ENCODE measurements around the gene SNRNP27.

The SNRNP27 gene

DNA sequence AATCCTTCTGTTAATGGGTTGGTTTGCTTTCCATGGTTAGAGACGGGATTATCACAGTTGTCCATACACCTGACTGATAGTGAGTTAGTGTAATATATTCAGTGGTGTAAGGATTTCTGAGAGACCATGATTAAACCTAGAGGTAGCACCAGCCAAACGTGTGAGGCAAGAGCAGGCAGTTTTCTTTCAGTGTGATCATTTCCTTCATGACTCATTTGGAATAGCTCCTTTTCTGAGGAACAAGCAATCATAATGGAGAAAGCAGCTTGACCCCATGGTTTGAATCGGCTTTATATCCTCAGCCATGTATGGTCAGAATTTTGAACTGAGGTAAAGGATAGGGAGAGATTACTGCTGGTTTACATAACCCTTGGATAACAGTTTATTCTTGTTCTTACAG is 24.1 kb downstream of the SNRNP27 start:
- no peak for DNase-seq

DNA sequence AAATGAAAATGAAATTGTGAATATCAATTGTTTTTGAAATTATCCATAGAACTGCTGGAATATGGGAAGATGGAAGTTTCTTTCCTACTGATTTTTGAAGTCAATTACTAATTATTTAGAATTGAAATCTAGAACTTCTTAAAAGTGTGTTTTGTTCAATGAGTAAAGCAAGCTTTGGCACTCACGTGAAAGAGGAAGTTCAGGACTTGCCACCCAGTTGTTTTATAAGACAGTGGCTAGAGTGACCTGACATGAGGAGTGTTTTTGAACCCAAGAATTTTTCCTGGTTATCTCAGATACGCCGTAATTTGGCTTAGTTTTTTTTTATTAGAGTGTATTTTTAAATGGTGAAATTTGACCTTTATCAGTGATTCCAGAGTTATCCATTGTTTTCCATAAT is 24.6 kb downstream of the SNRNP27 start:
- DNase-seq, result no peak

DNA sequence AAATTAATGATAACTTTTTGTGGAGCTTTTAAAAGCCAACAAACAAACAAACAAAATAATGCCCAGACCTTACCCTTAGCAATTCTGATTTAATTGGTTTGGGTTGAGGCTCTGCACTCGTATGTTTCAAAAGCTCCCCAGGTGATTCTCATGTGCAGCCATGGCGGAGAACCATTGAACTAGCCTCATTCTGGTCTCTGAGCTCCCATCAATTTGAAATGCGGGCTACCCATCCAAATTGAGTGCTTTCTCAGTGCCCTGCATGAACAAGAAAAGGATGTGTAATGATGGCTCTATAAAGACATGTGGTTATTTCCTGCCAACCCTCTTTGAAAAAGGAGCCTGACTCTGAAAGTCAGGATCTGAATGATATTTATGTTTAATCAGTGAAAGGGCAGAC is 29.4 kb downstream of the SNRNP27 start:
- DNase-seq, result no peak

DNA sequence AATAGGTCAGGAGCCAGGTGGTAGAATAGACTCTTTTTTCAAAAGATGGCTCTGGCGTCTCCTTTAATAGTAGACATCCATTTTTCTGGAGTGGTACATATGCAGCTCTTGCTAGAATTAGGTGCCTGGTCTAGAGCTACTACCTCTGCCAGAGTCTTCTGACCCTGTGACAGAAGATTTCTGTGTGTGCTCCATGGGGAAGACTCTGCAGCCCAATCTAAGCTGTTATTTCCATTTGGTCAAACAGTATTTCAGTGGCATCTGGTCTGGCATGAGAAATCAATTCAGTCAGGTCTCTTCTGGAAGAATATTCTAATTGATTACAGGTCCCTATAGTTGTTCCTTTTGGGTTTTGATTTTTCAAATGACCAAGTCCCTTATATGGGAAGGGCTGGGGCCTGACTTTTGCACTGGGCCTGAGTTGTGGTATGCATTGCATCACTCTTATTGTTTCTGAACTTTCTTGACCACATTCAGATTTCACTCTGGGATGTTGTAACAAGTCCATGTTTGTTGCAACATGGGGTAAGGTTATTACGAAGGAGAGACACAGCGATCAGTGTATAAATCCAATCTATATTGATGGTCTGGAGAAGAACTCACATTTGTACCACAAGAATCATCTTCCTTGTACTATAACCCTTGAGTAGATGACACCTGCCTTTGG is 33.2 kb downstream of the SNRNP27 start:
- no peak for DNase-seq

DNA sequence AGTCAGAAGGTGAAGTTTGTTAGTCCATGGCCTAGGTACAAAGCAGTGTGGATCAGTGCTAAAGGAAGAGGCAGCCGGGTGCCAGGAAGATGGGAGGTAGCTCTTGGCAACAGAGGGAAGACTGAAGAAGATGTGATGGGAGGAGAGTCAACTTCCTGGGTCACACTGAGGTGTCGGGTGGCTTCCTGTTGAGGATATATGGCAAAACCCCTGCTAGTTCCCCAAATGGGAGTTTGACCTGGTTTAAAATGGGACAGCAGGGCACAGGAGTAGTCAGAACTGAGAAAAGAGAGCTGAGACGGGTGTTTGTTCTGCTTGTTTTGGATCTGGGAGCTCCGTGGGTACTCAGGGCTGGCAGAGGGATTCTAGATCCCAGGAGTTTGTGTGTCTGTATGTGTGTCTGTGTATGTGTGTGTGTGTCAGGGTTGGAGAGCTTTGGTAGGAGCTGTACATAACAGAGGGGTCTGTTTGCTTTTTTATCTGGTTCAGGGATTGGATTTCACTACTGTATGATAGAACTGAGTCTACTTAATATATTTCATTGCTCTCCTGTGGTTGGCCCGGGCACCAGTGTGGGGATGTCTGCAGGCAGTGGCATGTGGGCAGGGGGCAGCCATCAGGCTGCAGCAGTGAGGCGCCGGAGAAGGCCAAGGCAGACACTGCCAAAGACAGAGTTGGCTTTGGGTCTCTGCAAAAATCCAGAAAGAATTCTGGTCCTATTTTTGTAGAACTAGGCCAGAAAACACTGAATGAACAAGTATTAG is 38.3 kb downstream of the SNRNP27 start:
- DNase-seq, result no peak

DNA sequence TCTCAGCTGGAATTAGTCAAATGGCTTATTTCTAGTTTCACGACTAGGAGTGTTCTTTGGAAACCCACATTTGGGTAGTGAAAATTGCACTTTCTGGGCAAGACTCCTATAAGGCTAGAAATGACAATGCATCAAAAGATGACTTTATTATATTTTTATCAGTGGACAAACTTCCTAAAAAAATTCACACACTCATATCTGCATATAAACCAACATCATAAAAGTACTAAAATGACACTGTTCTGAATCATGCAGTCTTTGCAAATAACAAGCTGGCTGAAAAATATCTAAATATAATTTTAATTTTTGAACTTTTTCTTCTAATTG is 38.8 kb downstream of the SNRNP27 start:
- no peak for DNase-seq

DNA sequence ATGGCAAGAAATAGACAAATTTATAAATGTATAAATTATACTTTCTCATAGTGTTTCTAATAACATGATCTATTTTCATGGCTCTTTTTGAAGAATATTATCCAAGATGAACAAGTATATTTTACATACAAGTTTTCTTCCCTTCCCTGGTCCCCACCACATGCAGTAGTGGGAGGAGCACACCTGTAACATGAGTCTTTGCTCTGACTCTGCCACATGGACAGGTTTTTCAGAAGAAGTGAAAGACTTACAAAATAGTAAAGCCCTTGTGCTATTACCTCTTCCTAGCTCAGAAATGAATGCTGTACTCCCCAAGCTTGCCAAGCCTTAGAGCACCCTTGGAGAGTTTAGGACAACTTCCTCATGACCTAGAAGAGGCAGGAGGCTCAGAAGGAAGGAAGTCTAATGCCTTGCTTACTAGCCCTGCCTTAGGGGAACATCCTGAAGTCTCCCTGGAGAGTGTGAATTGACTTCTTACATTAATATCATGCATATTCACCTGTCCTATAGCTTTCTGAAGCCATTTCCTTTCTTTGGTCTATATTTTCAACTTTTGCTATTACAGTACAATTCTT is 39.6 kb downstream of the SNRNP27 start:
- no peak for DNase-seq

DNA sequence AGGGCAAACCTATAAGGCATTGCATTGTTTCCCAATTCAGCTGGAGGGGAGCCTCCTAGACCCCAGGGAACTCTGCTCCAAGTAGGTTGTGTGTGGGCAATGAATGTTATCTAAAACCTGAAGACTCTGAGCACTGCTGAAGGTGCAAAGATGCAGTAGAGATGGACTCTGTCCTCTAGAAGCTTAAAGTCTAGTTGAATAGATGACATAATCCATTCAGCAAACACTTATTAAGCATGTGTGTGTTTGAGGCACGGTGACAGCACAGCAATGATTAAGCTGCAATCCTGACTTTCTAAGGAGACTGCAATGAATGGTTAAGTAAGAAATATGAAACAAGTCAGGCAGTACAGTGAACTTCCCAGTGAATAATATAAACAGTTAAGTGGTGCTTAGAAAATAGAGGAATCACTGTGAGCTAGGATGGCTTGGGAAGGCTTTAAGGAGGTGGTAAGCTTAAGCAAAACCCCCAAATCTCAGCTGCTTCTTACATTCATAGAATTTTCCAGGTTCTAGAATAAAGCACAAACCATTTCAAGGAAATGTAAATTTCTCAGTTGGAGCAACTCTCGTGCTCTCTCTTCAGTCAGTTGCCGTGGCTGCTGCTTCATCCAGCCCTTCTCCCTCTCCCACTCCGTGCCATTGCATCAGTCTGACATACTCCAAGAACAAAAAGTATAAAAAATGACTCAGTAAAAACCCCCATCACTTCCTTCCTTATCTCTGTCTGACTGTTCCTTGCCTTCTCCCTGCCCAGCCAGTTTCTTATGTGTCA is 40.3 kb downstream of the SNRNP27 start:
- DNase-seq, result no peak

DNA sequence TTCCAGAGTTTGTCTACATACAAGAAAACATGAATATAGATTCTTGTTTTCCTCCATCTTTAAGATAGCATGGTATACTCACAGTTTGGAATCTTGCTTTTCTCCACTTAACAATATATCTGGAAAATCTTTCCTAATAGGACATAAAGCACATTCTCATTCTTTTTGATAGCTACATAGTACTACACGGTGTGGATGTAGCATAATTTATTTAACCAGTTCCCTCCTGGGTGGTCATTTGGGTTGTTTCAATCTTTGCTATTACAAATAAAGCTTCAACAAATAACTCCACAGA is 40.8 kb downstream of the SNRNP27 start:
- no peak for DNase-seq

DNA sequence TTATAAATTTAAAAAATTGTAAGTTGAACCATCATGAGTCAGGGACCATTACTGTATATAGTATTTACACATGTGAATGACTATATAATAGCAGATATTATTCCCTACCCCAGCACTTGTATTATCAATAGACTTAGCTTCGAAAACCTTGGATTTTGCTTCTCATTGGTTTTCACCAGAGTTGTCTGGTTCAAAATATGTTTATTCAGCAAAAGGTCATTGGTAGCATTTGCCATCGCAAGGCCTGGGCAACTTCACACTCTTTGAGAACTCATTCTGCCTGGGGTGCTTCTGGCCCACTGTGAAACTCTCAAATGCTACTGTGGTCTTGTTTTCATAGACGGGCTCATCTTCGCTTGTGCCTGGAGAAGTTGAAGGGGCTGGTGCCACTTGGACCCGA is 41.3 kb downstream of the SNRNP27 start:
- no peak for DNase-seq

DNA sequence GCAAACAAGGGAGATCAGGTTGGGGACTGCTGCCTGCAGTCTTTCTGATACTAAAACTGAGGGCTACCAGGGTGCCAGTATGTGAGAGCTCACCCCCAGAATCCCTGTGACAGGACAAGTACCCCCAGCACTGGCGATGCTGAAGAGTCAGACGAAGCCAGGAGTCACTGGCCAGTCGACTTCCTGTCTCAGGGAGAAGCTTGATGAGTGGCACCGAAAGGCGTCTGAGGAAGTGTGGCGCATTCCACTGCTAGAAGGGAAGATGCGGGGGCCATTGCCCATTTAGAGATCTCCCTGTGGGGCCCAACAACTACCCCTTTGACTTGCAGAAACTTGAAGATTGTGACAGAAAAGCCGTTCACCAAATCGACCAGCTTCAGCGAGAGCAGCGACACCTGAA is 43.1 kb downstream of the SNRNP27 start:
- DNase-seq, result no peak

DNA sequence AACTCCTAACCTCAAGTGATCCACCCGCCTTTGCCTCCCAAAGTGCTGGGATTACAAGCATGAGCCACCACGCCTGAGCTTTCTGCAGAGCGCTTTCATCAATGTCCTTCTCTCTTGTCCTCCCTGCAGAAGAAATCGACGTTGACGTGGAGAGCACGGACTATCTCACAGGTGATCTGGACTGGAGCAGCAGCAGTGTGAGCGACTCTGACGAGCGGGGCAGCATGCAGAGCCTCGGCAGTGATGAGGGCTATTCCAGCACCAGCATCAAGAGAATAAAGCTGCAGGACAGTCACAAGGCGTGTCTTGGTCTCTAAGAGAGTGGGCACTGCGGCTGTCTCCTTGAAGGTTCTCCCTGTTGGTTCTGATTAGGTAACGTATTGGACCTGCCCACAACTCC is 44.2 kb downstream of the SNRNP27 start:
- no peak for DNase-seq

DNA sequence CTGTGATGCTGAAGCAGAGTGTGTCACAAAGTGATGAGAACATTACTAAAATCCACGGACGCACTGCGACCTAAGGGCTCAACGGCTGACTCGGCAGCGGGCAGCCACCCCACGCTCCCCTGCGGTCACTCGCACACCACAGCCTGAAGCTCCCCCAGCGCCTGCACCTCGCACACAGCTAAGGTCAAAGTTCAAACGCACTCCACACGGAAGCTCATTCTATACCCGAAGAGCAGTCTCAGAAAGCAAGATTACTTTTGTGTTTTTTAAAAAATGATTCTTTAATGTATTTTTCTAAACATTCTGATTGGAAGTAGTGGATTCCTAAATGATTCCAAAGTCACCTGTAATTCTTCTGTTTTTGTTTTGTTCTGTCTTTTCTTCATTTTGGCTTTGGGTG is 46.0 kb downstream of the SNRNP27 start:
- no peak for DNase-seq

DNA sequence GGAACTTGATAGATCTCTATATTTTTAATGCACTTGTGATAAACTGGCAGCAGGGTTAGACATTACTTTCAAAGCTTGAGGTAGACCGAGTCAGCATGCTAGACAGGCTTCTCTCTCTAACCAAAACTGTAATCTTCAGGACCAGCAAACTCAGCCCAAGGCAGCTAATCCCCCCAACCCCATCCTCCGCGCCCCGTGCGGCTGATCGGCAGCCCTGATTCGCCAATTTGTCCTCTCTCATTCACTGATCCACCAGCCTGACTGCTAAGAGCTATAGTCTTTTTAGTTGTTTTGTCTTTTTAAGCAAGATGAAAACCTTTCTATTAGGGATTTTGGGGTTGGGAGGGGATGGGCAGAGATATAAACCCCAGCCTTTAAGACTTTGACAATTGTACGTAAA is 46.9 kb downstream of the SNRNP27 start:
- DNase-seq, result no peak

DNA sequence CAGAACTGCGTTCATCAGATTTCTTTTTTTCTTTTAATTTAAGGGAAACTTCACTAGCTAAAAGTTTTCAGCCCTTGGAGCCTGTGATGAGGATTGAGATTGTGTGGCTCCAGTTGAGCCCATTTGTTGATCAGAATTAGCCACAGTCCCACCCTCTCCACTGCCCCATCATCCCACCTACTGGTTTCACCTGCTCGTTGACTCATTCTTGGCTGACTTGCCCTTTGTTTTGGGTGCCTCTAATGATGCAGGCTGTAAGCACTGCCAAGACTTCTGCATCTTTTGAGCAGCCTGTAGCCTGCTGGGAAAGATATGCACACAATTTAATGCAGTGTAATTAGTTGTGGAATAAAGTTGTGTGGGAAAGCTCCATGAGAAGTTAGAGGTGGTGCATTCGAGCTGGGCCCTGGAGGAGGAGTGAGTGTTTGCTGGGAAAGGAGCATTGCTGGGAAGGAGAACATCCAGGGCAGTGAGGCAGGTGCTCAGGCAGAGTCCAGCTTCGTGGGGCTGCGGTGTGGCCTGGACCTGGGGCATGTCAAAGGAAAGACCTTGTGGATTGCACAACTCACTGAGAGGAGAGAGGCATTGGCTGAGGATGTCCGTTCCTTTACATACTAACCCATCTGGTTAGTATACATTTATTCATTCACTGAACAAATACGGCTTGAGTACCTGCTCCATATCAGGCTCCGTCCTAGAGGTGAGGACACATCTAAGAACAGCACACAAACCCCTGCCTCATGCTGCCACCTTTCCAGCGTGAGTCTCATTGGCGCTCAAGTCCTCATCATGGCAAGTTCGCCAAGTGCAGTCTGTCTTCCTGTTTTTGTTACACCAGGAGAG is 49.5 kb downstream of the SNRNP27 start:
- DNase-seq, result no peak

DNA sequence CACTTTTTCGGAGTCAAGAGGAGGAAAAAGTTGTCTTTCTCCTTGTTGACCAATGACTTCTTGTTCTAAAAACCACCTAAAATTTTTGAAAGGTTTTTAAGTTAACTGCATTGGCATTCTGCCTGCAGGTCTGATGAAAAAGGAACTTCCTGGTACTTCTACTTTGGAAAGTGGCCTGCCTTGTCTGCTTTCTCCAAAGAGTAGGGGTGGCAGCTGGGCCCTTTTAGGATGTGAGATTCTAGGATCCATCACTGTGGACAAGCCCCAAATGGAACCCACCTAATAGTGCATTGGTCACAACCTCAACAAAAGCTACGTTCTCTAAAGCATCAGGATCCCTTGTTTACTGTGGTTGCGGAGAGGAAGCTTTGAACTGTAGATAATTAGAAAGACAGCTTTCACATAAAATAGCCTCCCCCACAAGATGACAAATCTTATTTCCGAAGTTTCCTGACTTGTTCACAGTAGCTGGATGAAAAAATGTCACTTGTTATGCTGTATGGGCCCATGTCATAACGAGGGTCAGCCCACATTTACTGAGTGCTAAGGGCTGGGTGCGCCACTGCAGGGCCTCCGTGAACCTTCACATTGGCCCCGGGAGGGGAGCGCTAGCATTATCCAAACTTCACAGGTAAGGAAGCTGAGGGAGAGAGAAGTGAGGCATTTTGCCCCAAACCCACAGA is 50.2 kb downstream of the SNRNP27 start:
- no peak for DNase-seq

DNA sequence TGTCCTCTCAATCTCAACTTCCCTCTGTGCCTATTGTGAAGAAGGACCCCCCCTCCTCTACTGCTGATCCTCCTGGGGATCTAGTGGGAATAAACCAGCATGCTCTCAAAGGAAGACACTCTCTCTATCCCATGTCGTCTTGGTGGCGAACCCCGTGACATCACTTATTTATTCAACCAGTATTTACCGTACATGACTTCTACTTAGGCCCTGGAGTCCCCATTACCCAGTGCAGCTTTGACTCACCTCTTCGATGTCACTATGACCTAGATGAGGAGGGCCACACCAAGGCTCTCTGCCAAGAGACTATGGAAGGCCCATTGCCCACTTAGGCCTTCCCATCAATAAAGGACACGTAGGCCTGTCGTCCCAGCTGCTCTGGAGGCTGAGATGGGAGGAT is 51.0 kb downstream of the SNRNP27 start:
- DNase-seq, result no peak

DNA sequence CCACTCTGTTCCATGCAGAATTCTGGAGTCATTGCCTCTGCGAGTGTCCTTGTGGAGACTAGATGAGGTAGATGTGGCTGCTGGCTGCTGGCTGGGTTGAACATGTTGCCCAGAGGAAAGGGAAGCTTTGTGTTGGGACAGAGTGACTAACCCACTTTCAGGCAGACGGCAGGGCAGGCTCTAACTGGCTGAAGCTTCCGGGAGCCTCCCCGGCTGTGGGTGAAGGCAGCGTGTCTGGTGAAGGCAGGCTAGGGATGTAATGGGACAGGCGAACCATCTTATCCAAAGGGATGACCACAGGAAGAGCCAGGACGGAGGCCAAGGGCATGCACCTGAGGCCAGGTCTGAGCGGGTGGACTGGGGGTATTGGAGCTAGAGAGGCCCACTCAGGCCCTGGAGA is 51.7 kb downstream of the SNRNP27 start:
- DNase-seq, result no peak

DNA sequence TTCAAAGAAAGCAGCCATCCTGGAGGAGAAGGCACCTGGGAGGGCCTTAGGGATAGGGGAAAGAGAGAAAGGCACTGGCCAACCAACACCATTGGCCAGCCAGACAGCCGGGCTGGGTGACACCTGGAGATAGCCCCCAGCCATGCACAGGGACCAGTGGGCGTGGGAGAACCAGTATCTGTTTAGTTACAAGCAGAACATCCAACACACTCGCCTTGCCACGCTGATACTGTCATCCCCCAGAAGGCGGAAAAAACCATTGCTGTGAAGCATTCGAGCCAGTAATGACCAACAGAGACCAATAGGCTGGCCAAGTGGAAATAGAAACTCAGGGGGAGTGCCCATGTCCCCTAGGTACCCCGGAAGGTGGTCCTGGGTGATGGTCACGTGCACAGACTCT is 52.2 kb downstream of the SNRNP27 start:
- no peak for DNase-seq

DNA sequence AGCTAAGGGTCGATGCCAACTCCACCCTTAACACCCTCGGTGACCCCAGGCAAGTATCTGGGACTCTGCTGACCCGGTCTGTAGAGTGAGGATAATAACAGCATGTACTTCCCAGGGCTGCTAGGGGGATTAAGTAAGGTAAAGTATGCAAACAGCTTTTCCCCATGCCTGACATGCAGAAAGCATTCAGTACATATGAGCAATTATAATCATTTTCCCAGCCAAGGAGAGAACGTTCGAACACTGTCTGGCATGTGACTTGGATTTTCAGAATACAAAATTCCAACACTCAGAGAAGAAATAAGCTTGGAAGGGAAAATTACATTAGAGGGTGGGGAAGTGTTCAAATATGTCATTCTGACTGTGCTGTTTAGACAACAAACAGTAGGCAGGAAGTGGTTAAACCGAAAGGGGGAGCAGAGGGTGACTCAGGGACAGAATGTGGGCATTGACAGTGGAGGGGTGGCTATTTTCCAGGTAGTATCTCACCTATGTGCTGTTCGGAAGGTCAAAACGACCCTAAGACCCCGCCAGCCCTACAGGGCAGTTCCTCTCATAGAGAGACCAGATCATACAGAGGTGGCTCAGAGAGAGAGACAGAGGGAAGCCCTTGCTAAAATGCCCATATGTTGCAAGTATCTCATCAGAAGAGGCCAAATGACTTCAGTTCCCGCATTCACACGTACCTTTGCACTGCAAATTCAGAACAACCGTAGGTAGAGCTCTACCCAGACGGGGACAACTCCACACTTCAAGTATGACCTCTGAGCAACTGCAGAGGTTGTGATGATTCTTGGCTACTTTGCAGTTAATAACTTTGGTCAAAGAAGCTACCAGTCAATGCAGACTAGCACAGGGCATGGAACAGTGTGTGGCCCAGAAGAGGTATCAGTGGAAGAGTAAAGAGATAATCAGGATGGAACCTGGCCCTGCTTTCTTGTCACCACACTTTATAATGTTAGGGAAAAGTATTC is 52.9 kb downstream of the SNRNP27 start:
- no peak for DNase-seq

DNA sequence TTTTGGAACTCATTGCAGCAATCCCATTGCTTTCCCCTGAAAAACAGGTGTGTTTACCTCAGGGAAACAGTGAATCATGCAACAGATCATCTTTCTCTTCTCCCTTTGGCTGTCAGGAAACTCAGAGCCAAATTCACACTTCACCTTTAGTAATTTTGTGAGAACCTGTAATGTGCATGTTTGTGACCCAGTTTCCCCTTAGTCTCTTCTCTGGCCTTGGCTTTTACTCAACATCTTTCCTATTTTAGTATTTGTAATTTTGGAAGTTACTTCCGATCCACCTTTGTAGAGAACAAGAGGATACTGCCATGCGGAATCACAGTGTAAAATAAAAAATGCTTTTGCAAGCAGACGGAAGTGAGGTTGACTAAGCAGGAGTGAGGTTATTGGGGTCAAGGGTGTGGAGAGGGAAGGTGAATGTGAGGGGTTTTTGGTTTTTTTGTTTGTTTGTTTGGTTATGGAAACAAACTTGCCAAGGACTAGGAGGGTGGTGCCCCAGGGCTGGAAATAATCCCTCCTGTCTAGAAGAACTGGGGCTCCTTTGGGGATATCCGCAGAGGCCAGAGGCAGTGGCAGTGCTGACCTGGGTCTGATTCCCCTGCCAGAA is 53.7 kb downstream of the SNRNP27 start:
- no peak for DNase-seq
